ENCODE measurements around the gene JPT1. TPM values are rescaled to one million over a fixed set of nuclear protein-coding genes. Genes with fewer than 3 reads are reported as not detected.
"Not testable (repeated sequence)": the region's sequence is repeated elsewhere in the genome, so short reads cannot be mapped to it uniquely, and the experiment has no call there.

Gene JPT1
- total RNA-seq, 1 donor from 2014 or later, result 236 TPM

DNA sequence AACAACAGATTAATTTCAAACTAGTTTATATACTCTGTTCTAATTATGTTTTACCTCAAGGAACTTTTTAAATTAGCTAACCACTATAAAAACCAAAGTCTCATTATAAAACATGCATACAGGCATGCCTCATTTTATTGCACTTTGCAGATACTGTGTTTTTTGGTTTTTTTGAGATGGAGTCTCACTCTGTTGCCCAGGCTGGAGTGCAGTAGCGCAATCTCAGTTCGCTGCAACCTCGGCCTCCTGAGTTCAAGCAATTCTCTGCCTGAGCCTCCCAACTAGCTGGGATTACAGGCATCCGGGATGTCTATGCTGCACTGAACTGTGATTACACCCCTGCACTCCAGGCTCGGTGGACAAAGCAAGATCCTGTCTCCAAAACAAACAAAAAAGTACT lies 8.8 kb upstream of the JPT1 start:
- no peak overlapping the region for H3K4me3 ChIP-seq
- no peaks in the 10 kb centered on the region for H3K9me3 ChIP-seq (ENCODE audit: low read depth)
- no peaks in the 10 kb centered on the region for H3K27me3 Mint-ChIP-seq (ENCODE audit: insufficient read depth, low read depth)
- TF ChIP-seq EZH2phosphoT487 (IDR thresholded peaks at IDR 0.05), result no peak
- no peak for TF ChIP-seq EZH2 (IDR thresholded peaks at IDR 0.05)
- TF ChIP-seq, protein P1, sequence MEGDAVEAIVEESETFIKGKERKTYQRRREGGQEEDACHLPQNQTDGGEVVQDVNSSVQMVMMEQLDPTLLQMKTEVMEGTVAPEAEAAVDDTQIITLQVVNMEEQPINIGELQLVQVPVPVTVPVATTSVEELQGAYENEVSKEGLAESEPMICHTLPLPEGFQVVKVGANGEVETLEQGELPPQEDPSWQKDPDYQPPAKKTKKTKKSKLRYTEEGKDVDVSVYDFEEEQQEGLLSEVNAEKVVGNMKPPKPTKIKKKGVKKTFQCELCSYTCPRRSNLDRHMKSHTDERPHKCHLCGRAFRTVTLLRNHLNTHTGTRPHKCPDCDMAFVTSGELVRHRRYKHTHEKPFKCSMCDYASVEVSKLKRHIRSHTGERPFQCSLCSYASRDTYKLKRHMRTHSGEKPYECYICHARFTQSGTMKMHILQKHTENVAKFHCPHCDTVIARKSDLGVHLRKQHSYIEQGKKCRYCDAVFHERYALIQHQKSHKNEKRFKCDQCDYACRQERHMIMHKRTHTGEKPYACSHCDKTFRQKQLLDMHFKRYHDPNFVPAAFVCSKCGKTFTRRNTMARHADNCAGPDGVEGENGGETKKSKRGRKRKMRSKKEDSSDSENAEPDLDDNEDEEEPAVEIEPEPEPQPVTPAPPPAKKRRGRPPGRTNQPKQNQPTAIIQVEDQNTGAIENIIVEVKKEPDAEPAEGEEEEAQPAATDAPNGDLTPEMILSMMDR (IDR thresholded peaks at IDR 0.05), result no peak
- H3K4me1 Mint-ChIP-seq, result no peaks in the 10 kb centered on the region
- DNase-seq (ENCODE audit: low spot score), result no peak
- H3K4me3 Mint-ChIP-seq, result no peak overlapping the region
- H3K79me2 ChIP-seq (ENCODE audit: low read depth), result peaks cover 7% of the 10 kb centered on the region
- no peaks in the 10 kb centered on the region for H3K4me1 ChIP-seq
- H3K36me3 ChIP-seq, result peaks cover 9% of the 10 kb centered on the region
- peaks cover 41% of the 10 kb centered on the region for H3F3A ChIP-seq (ENCODE audit: low read depth)
- no peaks in the 10 kb centered on the region for H3K27me3 ChIP-seq
- H3K27ac Mint-ChIP-seq, result no peak overlapping the region
- peaks cover 22% of the 10 kb centered on the region for H3K36me3 Mint-ChIP-seq
- peaks cover 15% of the 10 kb centered on the region for H4K20me1 ChIP-seq (ENCODE audit: low read depth)
- no peaks in the 10 kb centered on the region for H3K9me3 Mint-ChIP-seq
- H2AFZ ChIP-seq (replicated peaks), result no peak overlapping the region
- no peak overlapping the region for H3K9ac ChIP-seq
- no peak overlapping the region for H3K4me2 ChIP-seq
- peak overlapping the region; percentile 37 for H3K27ac ChIP-seq

DNA sequence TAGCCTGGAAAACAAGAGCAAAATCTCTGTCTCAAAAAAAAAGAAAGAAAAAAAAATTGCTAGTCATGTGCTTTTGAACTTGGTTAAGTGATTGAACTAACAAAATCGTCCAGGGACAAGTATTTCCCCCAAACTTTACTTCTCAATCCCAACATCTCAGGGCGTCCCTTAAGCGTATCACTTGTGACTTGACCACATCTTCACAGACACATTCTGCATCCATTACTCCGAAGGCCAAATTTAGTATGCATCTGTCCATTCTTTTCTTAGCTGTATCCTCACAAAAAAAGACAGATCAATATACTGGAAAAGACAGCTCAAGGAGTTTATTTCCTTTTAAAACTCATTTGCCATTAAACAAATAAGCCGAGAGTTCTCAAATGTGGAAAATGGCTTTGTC lies 5.9 kb upstream of the JPT1 start:
- H3K4me3 Mint-ChIP-seq, result no peak overlapping the region
- Histone ChIP-seq H3F3A (ENCODE audit: low read depth) (peaks cover 26% of the 10 kb centered on the region), H3K9ac (no peak overlapping the region), H3K27ac (no peak overlapping the region), H3K4me3 (no peak overlapping the region), H2AFZ (replicated peaks) (no peak overlapping the region), H3K4me2 (no peak overlapping the region), H3K4me1 (peaks cover 2% of the 10 kb centered on the region), H3K27me3 (no peaks in the 10 kb centered on the region), H4K20me1 (ENCODE audit: low read depth) (peaks cover 5% of the 10 kb centered on the region), H3K9me3 (ENCODE audit: low read depth) (no peaks in the 10 kb centered on the region), H3K36me3 (no peaks in the 10 kb centered on the region), H3K79me2 (ENCODE audit: low read depth) (no peaks in the 10 kb centered on the region)
- no peak overlapping the region for H3K27ac Mint-ChIP-seq
- H3K4me1 Mint-ChIP-seq, result no peaks in the 10 kb centered on the region
- H3K27me3 Mint-ChIP-seq (ENCODE audit: insufficient read depth, low read depth), result peaks cover 5% of the 10 kb centered on the region
- H3K9me3 Mint-ChIP-seq, result no peaks in the 10 kb centered on the region
- no peak for DNase-seq (ENCODE audit: low spot score)
- TF ChIP-seq EZH2 (IDR thresholded peaks at IDR 0.05), result no peak
- TF ChIP-seq EZH2phosphoT487 (IDR thresholded peaks at IDR 0.05), result no peak
- TF ChIP-seq, protein P1 (IDR thresholded peaks at IDR 0.05), result no peak
- peaks cover 17% of the 10 kb centered on the region for H3K36me3 Mint-ChIP-seq

DNA sequence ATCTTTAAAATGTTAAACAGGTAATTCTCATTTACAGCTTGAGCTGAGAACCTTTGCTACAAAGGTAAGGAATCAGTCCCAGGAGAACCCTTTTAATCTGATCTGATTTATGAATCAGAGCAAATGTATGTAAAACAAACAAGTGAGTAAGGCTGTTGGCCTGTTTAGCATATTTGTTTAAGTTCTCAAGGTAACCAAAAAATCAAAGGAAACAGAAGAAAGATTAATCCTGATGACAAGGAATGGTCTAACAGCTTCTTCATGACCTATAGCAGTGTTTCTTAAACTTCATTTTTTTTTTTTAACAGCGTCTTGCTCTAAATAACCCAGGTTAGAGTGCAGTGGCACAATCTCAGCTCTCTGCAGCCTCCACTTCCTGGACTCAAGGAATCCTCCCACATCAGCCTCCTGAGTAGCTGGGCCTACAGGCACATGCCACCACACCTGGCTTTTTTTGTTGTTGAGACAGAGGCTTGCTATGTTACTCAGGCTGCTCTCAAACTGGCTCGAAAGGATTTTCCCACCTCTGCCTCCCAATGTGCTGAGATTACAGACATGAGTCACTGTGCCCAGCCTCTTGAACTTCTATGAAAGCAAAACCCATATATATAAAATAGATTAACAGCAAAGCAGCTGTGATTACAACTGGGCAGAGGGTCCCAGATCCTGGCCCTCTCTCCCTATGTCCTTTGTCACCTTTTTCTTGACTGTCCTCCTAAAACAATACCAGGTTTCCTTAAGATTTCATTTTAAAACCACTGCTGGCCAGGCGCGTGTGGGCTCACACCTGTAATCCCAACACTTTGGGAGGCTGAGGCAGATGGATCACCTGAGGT lies 5.1 kb upstream of the JPT1 start:
- H3K9me3 ChIP-seq (ENCODE audit: low read depth), result no peaks in the 10 kb centered on the region
- H3F3A ChIP-seq (ENCODE audit: low read depth), result peaks cover 29% of the 10 kb centered on the region
- Mint-ChIP-seq H3K36me3 (peaks cover 14% of the 10 kb centered on the region), H3K4me1 (peaks cover 4% of the 10 kb centered on the region), H3K27me3 (ENCODE audit: insufficient read depth, low read depth) (peaks cover 5% of the 10 kb centered on the region), H3K9me3 (no peaks in the 10 kb centered on the region), H3K4me3 (no peak overlapping the region), H3K27ac (no peak overlapping the region)
- no peak overlapping the region for H3K9ac ChIP-seq
- TF ChIP-seq EZH2phosphoT487 (IDR thresholded peaks at IDR 0.05) (no peak), EZH2 (IDR thresholded peaks at IDR 0.05) (no peak)
- TF ChIP-seq, protein P1 (IDR thresholded peaks at IDR 0.05), result no peak
- no peaks in the 10 kb centered on the region for H3K79me2 ChIP-seq (ENCODE audit: low read depth)
- no peak for DNase-seq (ENCODE audit: low spot score)
- H3K4me2 ChIP-seq, result no peak overlapping the region
- H3K27me3 ChIP-seq, result no peaks in the 10 kb centered on the region
- H3K4me3 ChIP-seq, result no peak overlapping the region
- H2AFZ ChIP-seq (replicated peaks), result no peak overlapping the region
- H3K4me1 ChIP-seq, result peaks cover 7% of the 10 kb centered on the region
- H4K20me1 ChIP-seq (ENCODE audit: low read depth), result peaks cover 10% of the 10 kb centered on the region
- H3K36me3 ChIP-seq, result no peaks in the 10 kb centered on the region
- H3K27ac ChIP-seq, result no peak overlapping the region

DNA sequence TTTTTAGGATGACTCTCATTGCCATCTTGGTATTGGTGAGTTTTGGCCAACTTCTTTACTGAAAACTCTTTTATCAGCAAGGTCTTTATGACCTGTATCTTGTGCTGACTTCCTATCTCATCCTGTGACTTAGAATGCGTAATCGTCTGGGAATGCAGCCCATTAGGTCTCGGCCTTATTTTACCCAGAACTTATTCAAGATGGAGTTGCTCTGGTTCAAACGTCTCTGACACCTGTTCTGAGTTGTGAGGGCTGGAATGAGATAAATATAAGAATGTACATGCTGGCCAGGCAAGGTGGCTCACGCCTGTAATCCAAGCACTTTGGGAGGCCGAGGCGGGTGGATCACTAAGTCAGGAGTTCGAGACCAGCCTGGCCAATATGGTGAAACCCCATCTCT lies 4.2 kb upstream of the JPT1 start:
- H3K9me3 ChIP-seq (ENCODE audit: low read depth); H3K36me3 ChIP-seq; H3K9ac ChIP-seq; H3K4me1 Mint-ChIP-seq; H3K4me3 ChIP-seq; H3K79me2 ChIP-seq (ENCODE audit: low read depth); H3K4me3 Mint-ChIP-seq; H3K4me1 ChIP-seq; DNase-seq (ENCODE audit: low spot score); H3K4me2 ChIP-seq; H2AFZ ChIP-seq (replicated peaks); H3K27me3 ChIP-seq; H3K27me3 Mint-ChIP-seq (ENCODE audit: insufficient read depth, low read depth); H3K27ac Mint-ChIP-seq; H3K27ac ChIP-seq; H3K9me3 Mint-ChIP-seq: not testable (repeated sequence)
- H3K36me3 Mint-ChIP-seq, result peaks cover 12% of the 10 kb centered on the region
- H4K20me1 ChIP-seq (ENCODE audit: low read depth), result peaks cover 15% of the 10 kb centered on the region
- peaks cover 20% of the 10 kb centered on the region for H3F3A ChIP-seq (ENCODE audit: low read depth)
